NCI-H2107 treated with DMSO at 0.1 percent for 48 hours (cell line): ENCODE measurements around the gene FBXO17.
A peak's percentile ranks its signal among the peaks of the same experiment; 100 is the strongest.
"Not testable (repeated sequence)": the region's sequence is repeated elsewhere in the genome, so short reads cannot be mapped to it uniquely, and the experiment has no call there.

Experiments
- DNase-seq: peaks from one replicate; lab custom pipeline; 2025; ENCODE audit not compliant: unreplicated experiment; lab: John Stamatoyannopoulos, UW

Gene FBXO17

DNA sequence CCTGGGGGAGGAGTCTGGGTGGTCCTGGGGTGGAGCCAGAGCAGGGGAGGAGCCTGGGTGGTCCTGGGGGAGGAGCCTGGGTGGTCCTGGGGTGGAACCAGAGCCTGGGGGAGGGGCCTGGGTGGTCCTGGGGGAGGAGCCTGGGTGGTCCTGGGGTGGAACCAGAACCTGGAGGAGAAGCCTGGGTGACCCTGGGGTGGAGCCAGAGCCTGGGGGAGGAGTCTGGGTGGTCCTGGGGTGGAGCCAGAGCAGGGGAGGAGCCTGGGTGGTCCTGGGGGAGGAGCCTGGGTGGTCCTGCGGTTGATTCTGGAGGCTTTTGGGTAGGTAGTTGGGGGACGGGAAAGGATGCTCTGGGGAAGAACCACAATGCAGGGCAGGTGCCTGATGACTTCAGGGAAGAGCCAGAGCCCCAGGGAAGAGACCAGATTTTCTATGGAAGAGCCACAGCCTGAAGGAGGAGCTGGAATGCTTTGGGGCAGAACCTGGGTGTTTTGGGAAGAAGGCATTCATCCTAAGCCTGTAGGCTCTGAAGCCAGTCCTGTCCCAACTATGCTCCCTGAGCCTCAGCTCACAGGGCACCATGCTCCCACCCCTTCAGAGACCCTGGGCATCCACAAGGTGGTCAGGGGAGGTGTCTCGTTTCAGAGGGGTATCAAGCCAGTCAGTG, 29.8 kb downstream of the FBXO17 start:
- DNase-seq = no peak

DNA sequence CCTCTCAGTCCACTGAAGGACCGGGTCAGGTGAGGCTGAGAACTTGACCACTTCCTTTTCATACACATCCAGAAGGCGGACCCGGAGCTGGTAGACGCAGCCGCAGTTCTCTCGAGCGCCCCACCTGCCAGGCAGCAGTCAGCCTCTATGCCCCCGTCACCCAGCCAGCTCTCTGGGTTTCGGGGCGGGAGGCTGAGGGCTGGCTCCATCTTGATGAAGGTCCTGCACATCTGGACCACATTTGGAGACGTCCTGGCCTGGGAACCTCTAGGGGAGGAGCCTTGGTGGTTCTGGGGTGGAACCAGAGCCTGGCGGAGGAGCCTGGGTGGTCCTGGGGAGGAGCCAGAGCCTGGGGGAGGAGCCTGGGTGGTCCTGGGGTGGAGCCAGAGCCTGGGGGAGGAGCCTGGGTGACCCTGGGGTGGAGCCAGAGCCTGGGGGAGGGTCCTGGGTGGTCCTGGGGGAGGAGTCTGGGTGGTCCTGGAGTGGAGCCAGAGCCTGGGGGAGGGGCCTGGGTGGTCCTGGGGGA, 30.5 kb downstream of the FBXO17 start:
- DNase-seq = no peak

DNA sequence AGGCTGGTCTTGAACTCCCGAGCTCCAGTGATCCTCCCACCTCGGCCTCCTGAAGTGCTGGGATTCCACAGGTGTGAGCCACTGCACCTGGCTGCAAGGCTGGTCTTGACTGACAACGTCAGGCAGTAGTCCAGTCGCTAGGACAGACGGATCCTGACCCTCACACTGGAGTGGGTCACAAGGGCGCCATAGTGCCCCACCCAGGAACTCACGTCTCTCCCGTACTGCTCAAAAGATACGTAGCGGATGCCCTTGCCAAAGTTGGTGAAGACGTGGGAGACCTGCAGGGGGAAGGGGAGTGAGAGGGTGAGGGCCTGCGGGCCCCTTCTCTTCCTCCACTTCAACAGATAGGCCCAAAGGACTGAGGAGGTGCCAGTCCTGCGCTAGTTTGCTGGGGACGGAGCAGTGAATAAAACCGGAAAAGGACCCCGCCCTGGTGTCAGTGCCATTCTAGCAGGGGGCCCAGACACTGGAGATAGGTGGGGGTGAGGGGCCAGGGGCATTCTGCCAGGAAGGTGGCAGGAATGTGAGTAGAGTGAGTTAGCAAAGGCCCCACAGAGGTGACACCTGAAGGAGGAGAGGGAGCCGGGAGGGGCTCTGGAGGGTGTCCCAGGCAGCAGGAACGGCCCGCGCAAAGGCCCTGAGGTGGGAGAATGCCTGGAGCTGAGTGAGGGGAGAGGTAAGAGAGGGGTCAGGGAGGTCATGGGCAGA, 32.9 kb downstream of the FBXO17 start:
- DNase-seq = no peak

DNA sequence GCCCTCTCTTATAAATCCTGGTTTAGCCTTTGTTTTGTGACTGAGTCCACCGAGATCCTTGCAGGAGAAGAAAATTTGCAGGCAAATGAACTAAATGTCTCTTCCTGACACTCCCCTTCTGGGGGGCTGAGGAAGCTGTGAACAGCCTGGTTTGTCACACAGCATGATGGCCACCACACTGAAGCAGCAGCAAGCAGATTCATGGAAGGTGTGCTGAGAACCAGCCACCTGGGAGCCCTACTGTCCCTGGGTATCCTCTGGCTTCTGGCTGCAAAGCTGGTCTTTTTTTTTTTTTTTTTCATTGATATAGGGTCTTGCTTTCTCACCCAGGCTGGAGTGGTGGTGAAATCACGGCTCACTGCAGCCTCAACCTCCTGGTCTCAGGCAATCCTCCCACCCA, 33.6 kb downstream of the FBXO17 start:
- no peak for DNase-seq

DNA sequence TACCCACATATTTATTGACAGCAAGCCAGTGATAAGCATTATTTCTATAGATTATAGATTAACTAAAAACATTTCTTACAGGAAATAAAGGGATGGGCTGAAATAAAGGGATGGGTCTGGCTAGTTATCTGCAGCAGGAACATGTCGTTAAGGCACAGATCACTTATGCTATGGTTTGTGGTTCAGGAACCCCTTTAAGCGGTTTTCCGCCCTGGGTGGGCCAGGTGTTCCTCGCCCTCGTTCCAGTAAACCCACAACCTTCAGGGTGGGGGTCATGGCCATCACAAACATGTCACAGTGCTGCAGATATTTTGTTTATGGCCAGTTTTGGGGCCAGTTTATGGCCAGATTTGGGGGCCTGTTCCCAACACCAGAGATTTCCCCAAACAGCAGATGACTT, 34.1 kb downstream of the FBXO17 start:
- not testable (repeated sequence) for DNase-seq

DNA sequence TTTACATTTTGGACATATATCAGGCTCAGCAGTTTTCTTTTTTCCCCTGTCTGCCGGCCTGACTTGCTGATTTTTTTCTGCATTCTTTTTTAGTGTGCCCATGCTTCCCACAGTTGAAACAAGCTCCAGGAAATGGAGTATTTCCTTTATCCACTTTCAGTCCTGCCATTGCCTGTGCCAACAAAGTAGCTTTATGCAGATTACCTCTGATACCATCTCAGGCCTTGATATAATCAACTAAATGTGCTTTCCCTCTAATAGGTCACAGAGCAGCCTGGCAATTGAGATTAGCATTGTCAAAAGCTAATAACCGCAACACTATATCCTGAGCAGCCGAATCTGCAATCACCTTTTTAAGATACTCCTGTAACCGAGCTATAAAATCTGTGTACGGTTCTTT, 35.6 kb downstream of the FBXO17 start:
- no peak for DNase-seq

DNA sequence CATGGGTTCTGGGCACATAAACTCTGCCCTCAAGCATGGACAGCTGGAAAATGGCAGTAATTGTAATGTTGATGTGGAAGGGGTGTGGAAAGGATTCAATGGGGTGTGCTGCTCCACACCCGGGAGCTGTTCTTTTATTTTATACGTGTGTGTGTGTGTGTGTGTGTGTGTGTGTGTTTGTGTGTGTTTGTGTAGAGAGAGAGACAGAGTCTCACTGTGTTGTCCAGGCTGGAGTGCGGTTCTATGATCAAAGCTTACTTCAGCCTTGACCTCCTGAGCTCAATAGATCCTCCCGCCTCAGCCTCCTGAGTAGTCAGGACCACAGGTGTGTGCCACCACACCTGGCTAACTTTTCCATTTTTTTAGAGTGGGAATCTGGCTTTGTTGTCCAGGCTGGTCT, 42.0 kb downstream of the FBXO17 start:
- DNase-seq = no peak

- DNase-seq = no peak
Observed at GRCh38 chr19:38932425-38933179, 42.9 kb downstream of the FBXO17 start.

DNA sequence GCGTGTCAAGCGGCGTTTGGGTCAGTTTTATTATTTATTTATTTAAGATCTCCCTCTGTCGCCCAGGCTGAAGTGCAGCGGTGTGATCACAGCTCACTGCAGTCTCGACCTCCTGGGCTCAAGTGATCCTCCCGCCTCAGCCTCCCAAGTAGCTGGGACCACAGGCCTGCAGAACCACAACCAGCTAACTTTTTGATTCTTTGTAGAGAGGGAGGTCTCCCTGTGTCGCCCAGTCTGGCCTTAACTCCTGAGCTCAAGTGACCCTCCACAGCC, 44.1 kb downstream of the FBXO17 start:
- DNase-seq = no peak

GRCh38 chr19:38930776-38931520, 44.6 kb downstream of the FBXO17 start, which contains the start of gene MRPS12:
Gene MRPS12, plus strand, starts transcription at chr19:38930944. Its CDS starts 351 bp downstream, at chr19:38931295.
- peak; percentile 95 for DNase-seq

- DNase-seq = peak; percentile 80
Observed at GRCh38 chr19:38929929-38930775, 45.4 kb downstream of the FBXO17 start, which contains the start of gene SARS2. Gene SARS2, minus strand, starts transcription at chr19:38930763. Its CDS starts 27 bp downstream, at chr19:38930736.

DNA sequence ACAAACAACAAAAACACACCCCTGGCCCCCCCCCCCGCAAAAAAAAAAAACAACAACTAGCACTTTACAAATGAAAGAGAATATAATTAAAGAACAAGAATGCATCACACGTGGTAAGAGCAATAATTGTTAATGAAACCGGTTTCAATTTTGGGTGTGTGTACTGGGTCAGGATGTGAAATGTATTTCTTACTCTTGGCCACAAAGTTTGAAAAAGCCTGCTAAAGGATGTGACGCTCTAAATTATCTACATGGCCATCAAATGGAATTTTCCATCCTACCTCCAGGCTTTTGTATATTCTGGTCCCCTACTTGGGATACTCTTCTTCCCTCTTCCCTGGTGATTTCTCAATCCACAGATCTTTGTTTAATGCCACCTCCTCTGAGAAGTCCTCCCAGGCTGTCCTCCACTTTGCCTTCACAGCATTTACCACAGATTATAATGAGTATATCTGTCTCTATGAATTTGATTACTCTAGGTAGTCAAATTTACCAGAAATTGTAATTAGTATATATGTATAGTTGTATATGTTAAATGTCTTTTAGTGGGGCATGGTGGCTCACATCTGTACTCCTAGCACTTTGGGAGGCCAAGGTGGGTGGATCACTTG, 47.0 kb downstream of the FBXO17 start:
- no peak for DNase-seq

DNA sequence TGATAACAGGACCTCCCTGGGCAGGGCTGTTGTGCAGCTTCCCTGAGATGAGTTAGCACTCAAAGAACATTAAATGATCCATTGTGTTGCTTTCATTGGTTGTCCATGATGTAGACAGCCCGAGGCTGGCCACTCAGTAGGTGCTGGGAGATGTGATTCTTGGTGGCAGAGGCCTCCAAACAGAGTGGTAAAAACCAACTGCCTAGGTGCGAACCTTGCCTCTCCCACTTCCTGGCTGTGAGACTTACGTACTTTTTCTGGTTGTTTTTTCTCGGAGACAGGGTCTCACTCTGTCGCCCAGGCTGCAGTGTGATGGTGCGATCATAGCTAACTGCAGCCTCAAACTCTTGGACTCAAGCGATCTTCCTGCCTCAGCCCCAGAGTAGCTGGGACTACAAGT, 51.2 kb downstream of the FBXO17 start:
- no peak for DNase-seq

- DNase-seq = no peak
Observed at GRCh38 chr19:38922482-38922881, 53.1 kb downstream of the FBXO17 start.

GRCh38 chr19:38921420-38922274, 53.9 kb downstream of the FBXO17 start:
- no peak for DNase-seq

GRCh38 chr19:38920602-38921419, 54.7 kb downstream of the FBXO17 start:
- no peak for DNase-seq

GRCh38 chr19:38919837-38920601, 55.5 kb downstream of the FBXO17 start:
- no peak for DNase-seq
